Transverse colon (tissue), 4 donors: ENCODE data around the gene SLX1B. TPM values are rescaled to one million over a fixed set of nuclear protein-coding genes. Genes with fewer than 3 reads are reported as not detected.
"Not testable (repeated sequence)": the region's sequence is repeated elsewhere in the genome, so short reads cannot be mapped to it uniquely, and the experiment has no call there.

Experiments used
- DNase-seq: peaks from one replicate; pipeline ENCODE4 v3.0.0-alpha.2; 2019
- H3K27ac ChIP-seq, 4 donors: fragments of 200-600 bp; sonication (generic); 2 replicates each; pipeline ENCODE4 v1.5.1; 2016 to 2018; ENCODE audit warnings: inconsistent platforms in 4 of 4
- H3K27me3 ChIP-seq: fragments of 200-600 bp; sonication (generic); 2 replicates; pipeline ENCODE4 v1.5.1; 2017; ENCODE audit warnings: inconsistent platforms
- H3K36me3 ChIP-seq, 4 donors: fragments of 200-600 bp; sonication (generic); 2 replicates each; pipeline ENCODE4 v1.5.1; 2017 to 2019; ENCODE audit warnings: inconsistent platforms in 4 of 4
- H3K4me1 ChIP-seq, 4 donors: fragments of 200-600 bp; sonication (generic); 2 replicates each; pipeline ENCODE4 v1.5.1; 2017 to 2020; ENCODE audit warnings: inconsistent platforms in 4 of 4
- H3K4me3 ChIP-seq, 4 donors: fragments of 200-600 bp; sonication (generic); 1 replicate in 1 of 4; 2 replicates in 3 of 4; pipeline versions ENCODE4 v1.5.1 to v1.6.1; 2017 to 2019; ENCODE audit warnings: inconsistent platforms in 4 of 4
- H3K9me3 ChIP-seq, 2 donors: fragments of 200-600 bp; sonication (generic); 2 replicates each; pipeline ENCODE4 v1.5.1; 2017 to 2019; ENCODE audit warnings: inconsistent platforms in 2 of 2
- WGBS, 2 donors: methylation state at CpG; one replicate each; pipeline ENCODE4 v1.1.5; 2018; ENCODE audit warnings: low coverage in 1 of 2; 5-methylcytosine and 5-hydroxymethylcytosine counted together
- in situ Hi-C, 4 donors: fragments of 200-750 bp; cut with MboI; loops; one replicate each; pipeline versions ENCODE4 v1.15.0 to v1.15.1; 2017; ENCODE audit warnings: low sequenced_read_pairs in 3 of 4, low pct_ligation_motif_present in 1 of 4, low pct_unique_long_range_greater_than_20kb in 1 of 4
- intact Hi-C: fragments of 100-400 bp; cut with DNase I; formaldehyde crosslinking; loops from one replicate; pipeline ENCODE4 v1.15.1; 2023; ENCODE audit warnings: low total_unique reads
- total RNA-seq, 4 donors: library from RNA; depleted of rRNA; stranded (reverse); fragments of >200 nt; gene quantifications; one replicate each; pipeline ENCODE4 v1.1.0, GENCODE V29; 2016

The SLX1B gene
- 10 to 100 TPM in 2 of 4 donors, 1 to 10 TPM in 1, not detected in 1; 3.4 to 34.0 (median 15.1) TPM for total RNA-seq

DNA sequence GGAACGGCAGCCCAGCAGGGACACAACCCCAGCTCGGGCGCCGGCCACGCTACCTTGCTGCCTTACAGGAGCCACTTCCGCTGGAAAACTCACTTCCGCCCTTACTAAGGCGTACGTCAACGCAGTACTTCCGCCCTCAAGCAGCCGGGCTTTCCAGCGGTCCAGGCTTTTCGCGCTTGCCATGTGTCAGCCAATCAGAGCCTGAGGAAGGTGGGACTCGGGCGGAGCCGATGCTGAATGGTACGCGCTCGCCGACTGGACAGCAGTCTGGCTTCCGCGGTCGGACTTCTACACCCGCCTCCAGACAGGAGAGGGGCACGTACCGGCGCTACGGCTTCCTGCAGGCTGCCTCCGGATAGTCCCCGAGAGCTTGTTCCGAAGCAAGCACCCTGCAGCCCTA, at the start of gene SLX1B, which contains the start of gene BOLA2:
TSS of gene SLX1B (plus strand) at position 265 of the 400 bp plus-strand sequence.
TSS of gene BOLA2 (minus strand) at position 83 of the 400 bp plus-strand sequence. CDS start 98 bp downstream, outside the sequence.
- DNase-seq, H3K36me3 ChIP-seq, in situ Hi-C loops, H3K4me1 ChIP-seq, H3K4me3 ChIP-seq, intact Hi-C loops, H3K9me3 ChIP-seq, H3K27ac ChIP-seq, H3K27me3 ChIP-seq: not testable (repeated sequence)
- no CpG with 5 or more reads among the region's 33 CpGs for WGBS, 2 donors

DNA sequence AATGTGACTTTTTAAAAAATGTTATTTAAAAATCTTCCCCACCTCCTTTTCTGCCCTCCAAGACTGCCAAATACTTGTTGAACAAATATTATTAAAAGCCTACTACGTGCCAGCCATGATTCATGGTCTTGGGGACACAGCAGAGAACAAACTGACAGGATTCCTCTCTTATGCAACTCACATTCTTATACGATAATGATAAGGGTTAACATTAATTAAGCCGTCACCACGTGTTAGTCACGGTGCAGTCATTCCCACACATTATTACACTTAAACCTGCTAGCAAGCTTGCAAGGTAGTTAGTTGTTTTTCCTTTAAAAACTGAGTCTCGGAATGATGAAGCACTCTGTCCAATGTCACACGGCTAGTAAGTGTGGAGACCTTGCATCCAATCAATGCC, 49.1 kb upstream of the SLX1B start:
- H3K27me3 ChIP-seq, H3K36me3 ChIP-seq, in situ Hi-C loops, H3K4me3 ChIP-seq, DNase-seq, H3K27ac ChIP-seq, intact Hi-C loops, H3K4me1 ChIP-seq, H3K9me3 ChIP-seq: not testable (repeated sequence)
- 60 to 81% methylated on average over 3 to 7 of the region's 7 CpGs for WGBS, 2 donors

DNA sequence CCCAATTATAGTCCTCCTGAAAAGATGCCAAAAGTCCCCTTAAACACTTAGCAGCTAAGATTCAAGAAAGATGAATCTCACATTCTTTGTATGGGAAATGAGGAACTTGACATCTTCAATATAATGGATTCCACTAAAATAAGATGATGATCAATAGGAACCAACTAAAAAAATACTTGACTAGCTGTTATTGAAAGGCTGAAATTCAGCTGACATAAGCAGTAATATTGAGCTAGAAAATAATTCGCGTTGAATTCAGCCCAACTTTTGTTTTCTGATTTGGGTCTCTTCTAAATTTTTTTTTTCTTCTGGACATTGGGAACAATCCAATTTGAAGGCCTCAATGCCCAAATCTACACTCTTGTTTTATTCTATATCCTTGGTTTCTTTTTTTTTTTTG, 30.7 kb upstream of the SLX1B start:
- in situ Hi-C loops, H3K9me3 ChIP-seq, DNase-seq, intact Hi-C loops, H3K4me3 ChIP-seq, H3K27ac ChIP-seq, H3K27me3 ChIP-seq, H3K4me1 ChIP-seq, H3K36me3 ChIP-seq: not testable (repeated sequence)
- 100% methylated on average over 2 of the region's 2 CpGs; no CpG with 5 or more reads in 1 of the 2 donors for WGBS, 2 donors

DNA sequence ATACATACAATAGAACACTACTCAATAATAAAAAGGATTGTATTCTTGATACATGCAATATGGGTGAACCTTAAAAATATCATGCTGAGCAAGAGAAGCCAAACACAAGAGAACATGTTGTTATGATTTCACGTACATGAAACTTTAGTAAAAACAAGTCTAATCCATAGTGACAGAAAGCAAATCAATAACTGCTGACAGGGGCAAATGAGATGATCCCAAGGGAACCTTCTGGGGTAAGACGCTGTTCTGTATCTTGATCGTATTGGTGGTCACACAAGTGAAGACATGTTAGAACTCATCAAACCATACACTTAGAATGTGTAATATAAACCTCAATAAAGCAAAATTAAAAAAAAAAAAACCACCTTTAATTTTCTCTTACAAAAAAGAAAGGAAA, 28.9 kb upstream of the SLX1B start:
- in situ Hi-C loops, H3K27ac ChIP-seq, H3K9me3 ChIP-seq, H3K27me3 ChIP-seq, intact Hi-C loops, H3K4me3 ChIP-seq, H3K36me3 ChIP-seq, H3K4me1 ChIP-seq, DNase-seq: not testable (repeated sequence)
- 100% methylated on average over 2 to 3 of the region's 3 CpGs for WGBS, 2 donors

DNA sequence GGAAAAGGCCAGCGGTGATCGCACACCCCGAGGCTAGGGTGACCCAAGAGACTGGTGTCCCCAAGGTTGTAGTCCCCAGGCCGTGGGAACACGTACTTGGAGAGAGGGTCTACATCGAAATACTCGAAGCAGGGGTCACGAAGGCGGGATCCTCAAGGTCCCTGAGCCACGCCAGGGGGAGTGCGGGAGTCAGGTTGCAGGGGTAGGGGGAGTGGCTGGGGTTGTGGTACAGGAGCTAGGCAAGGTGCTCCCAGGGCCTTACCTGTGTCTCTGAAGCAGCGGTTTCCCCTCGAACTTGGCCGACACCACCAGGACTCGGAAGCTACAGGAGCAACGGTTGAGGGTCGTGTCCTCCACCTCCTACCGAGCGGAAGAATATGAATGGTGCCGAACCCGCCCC, 579 bp upstream of the SLX1B start:
- intact Hi-C loops, DNase-seq, in situ Hi-C loops, H3K36me3 ChIP-seq, H3K27me3 ChIP-seq, H3K9me3 ChIP-seq, H3K4me3 ChIP-seq, H3K4me1 ChIP-seq, H3K27ac ChIP-seq: not testable (repeated sequence)
- no CpG with 5 or more reads among the region's 21 CpGs for WGBS, 2 donors

DNA sequence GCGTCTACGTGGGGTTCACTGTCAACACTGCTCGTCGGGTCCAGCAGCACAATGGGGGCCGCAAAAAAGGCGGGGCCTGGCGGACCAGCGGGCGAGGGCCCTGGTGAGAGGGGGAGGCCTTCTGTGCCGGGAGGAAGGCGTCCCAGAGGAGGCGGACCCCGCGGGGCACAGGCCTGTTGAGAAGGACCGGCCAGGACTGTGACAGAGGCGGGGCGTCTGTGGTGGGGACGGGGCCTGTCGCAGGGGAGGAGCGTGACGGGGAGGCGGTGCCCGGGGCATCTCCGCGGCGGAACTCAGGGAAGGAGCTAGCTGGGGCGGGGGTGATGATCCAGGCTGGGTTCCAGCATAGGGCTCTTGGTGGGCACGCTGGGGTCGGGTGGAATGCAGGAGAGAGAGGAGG, 495 bp downstream of the SLX1B start:
- DNase-seq, H3K27ac ChIP-seq, H3K27me3 ChIP-seq, in situ Hi-C loops, H3K36me3 ChIP-seq, intact Hi-C loops, H3K9me3 ChIP-seq, H3K4me1 ChIP-seq, H3K4me3 ChIP-seq: not testable (repeated sequence)
- no CpG with 5 or more reads among the region's 29 CpGs for WGBS, 2 donors

DNA sequence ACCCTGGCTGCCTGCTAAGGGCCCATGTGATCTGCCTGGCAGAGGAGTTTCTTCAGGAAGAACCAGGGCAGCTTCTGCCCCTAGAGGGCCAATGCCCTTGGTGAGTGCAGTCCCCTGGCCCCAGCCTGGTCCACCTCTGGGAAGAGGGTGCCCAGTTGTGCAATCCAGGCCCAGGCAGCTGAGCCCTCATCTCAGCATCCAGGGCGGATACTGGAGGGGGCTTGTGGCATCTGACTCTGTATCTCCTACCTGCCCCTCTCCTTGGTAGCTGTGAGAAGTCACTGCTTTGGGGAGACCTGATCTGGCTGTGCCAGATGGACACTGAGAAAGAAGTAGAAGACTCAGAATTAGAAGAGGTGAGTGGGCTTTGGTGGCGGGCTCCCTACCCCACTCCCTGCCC, 3.3 kb downstream of the SLX1B start:
- H3K9me3 ChIP-seq, in situ Hi-C loops, H3K4me3 ChIP-seq, H3K27me3 ChIP-seq, H3K27ac ChIP-seq, DNase-seq, H3K4me1 ChIP-seq, intact Hi-C loops, H3K36me3 ChIP-seq: not testable (repeated sequence)
- WGBS, 2 donors: no CpG with 5 or more reads among the region's 2 CpGs

DNA sequence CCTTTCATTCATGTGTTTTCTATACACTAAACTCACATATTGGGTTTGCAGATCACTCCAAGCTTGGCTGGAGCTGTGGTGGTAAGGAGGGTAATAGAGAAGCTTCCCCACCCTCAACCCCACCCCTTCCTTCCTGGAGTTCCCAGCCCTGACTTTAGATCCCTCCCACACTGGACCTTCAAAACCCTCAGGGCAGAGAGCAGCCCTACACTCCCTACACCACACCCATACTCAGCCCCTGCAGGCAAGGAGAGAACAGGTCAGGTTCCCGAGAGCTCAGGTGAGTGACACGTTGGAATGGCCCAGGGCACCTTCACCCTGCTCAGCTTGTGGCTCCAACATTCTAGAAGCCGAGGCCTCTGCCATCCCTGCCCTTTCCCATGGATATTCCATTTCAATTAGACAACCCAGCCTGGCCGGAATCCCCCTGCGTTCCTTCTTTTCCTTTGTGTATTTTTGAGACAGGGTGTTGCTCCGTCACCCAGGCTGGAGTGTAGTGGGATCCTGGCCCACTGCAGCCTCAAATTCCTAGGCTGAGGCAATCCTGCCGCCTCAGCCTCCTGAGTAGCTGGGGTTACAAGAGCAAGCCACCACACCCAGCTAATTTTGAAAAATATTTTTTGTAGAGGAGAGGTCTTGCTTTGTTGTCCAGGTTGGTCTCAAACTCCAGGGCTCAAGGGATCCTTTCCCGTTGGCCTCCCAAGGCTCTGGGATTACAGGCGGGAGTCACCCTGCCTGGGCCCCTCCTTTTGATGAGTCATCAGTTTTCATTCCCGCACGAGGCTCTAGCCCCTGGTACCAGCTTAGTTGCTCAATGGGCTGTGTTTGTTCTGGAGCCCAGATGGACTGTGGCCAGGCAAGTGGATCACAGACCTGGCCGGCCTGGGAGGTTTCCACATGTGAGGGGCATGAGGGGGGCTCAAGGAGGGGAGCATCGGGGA, 5.6 kb downstream of the SLX1B start, which contains the start of gene SULT1A4:
TSS of gene SULT1A4 (plus strand) at position 208 of the 941 bp plus-strand sequence. CDS start 1,473 bp downstream, outside the sequence.
- H3K9me3 ChIP-seq, H3K36me3 ChIP-seq, in situ Hi-C loops, intact Hi-C loops, DNase-seq, H3K27ac ChIP-seq, H3K4me3 ChIP-seq, H3K4me1 ChIP-seq, H3K27me3 ChIP-seq: not testable (repeated sequence)
- WGBS, 2 donors: no CpG with 5 or more reads among the region's 13 CpGs

DNA sequence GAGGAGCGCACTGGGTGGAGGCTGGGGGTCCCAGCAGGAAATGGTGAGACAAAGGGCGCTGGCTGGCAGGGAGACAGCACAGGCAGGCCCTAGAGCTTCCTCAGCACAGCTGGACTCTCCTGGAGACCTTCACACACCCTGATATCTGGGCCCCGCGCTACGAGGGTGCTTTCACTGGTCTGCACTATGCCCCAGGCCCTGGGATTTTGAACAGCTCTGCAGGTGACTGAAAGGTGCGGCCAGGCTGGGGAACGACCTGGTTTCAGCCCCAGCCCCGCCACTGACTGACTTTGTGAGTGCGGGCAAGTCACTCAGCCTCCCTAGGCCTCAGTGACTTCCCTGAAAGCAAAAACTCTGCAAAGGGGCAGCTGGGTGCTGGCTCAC, 6.3 kb downstream of the SLX1B start:
- H3K4me1 ChIP-seq, in situ Hi-C loops, H3K27ac ChIP-seq, intact Hi-C loops, DNase-seq, H3K9me3 ChIP-seq, H3K27me3 ChIP-seq, H3K4me3 ChIP-seq, H3K36me3 ChIP-seq: not testable (repeated sequence)
- no CpG with 5 or more reads among the region's 9 CpGs for WGBS, 2 donors

DNA sequence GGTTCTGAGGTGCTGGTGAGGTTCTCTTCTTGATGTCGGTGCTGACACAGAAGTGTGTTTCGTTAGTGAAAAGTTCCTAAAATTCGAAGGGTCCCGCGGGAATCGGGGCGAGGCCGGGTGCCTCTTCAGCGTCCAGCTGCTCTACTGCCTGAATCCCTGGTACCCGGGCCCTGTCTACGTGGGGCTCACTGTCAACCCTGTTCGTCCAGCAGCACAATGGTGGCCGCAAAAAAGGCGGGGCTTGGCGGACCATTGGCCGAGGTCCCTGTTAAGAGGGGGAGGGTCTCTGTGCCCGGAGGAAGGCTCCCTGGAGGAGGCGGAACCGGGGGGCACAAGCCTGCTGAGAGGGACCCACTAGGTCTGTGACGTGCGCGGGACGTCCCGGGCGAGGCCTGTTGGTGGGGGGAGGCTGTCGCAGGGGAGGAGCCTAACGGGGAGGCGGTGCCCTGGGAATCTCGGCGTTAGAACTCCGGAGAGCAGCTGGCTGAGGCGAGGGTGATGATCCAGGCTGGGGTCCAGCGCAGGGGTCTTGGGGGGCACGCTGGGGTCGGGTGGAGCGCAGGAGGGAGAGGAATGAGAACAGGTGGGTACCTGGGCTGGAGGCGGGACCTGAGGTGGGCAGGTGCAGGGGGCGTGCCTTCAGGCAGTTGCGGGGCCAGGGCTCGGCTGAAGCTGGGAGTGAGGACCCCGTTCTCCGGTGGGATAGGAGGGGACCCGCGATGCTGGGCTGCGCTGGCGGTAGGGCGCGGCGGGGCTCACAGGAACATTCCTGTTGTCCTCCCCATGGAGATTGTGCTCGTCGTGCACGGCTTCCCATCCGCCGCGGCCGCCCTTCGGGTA, 11.9 kb downstream of the SLX1B start:
- H3K36me3 ChIP-seq, H3K27me3 ChIP-seq, DNase-seq, in situ Hi-C loops, H3K9me3 ChIP-seq, H3K4me1 ChIP-seq, intact Hi-C loops, H3K4me3 ChIP-seq, H3K27ac ChIP-seq: not testable (repeated sequence)
- no CpG with 5 or more reads among the region's 57 CpGs for WGBS, 2 donors
